ENCODE measurements around the gene EML4. TPM values are rescaled to one million over a fixed set of nuclear protein-coding genes. Genes with fewer than 3 reads are reported as not detected.

EML4 gene
- total RNA-seq, 1 experiment from 2014 or later, result 128 TPM

- Histone ChIP-seq H3K36me3 (peaks cover 6% of the 10 kb centered on the region; the same call in 1 of the 2 replicates), H3K27ac (no peak overlapping the region), H3K4me1 (no peaks in the 10 kb centered on the region), H3K9me3 (replicated peaks) (no peaks in the 10 kb centered on the region), H3K27me3 (no peaks in the 10 kb centered on the region), H3K4me3 (no peak overlapping the region)
- DNase-seq, result no peak
These were observed 36.2 kb downstream of the EML4 start for GRCh38 chr2:42205337-42205736.

DNA sequence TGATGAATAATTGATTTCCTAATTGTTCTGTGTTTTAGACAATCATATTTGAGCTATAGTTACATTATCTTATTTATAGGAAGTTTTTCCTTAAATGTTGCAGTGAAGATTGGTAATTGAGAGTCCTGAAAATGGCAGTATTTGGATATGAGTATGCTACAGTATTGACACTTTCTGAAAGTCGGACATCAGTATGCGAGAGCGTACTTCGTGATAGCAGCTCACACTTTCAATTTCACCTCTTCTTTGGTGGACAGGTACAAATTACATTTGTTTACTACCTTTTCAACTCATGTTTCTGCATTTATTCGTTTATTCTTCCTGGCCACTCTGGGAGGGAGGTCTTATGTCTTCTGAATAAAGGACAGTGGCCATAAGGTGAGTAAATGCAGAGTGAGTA is 38.7 kb downstream of the EML4 start:
- H3K4me3 ChIP-seq, result no peak overlapping the region

GRCh38 chr2:42210203-42210602 is 41.0 kb downstream of the EML4 start:
- H3K4me3 ChIP-seq, result no peak overlapping the region
- H3K27ac ChIP-seq, result no peak overlapping the region
- peaks cover 11% of the 10 kb centered on the region; the same call in 1 of the 2 replicates for H3K36me3 ChIP-seq
- DNase-seq, result no peak
- no peaks in the 10 kb centered on the region; the same call in 1 of the 2 replicates for H3K9me3 ChIP-seq (replicated peaks)
- H3K27me3 ChIP-seq, result no peaks in the 10 kb centered on the region
- no peaks in the 10 kb centered on the region for H3K4me1 ChIP-seq

More for the DNA sequence above, 38.7 kb downstream of the EML4 start:
- no peak for DNase-seq
- H3K27me3 ChIP-seq, result no peaks in the 10 kb centered on the region
- no peaks in the 10 kb centered on the region for H3K9me3 ChIP-seq (replicated peaks)
- H3K36me3 ChIP-seq, result peaks cover 11% of the 10 kb centered on the region; the same call in 1 of the 2 replicates
- H3K27ac ChIP-seq, result no peak overlapping the region
- H3K4me1 ChIP-seq, result no peaks in the 10 kb centered on the region

- Histone ChIP-seq H3K36me3 (peaks cover 11% of the 10 kb centered on the region; the same call in 1 of the 2 replicates), H3K27me3 (no peaks in the 10 kb centered on the region), H3K4me3 (no peak overlapping the region), H3K27ac (no peak overlapping the region), H3K4me1 (no peaks in the 10 kb centered on the region), H3K9me3 (replicated peaks) (no peaks in the 10 kb centered on the region; the same call in 1 of the 2 replicates)
- no peak for DNase-seq
These were observed 42.1 kb downstream of the EML4 start for GRCh38 chr2:42211291-42211690.

GRCh38 chr2:42214669-42215068 is 45.5 kb downstream of the EML4 start:
- no peak for DNase-seq
- no peaks in the 10 kb centered on the region for H3K27me3 ChIP-seq
- H3K4me3 ChIP-seq, result no peak overlapping the region
- no peak overlapping the region for H3K27ac ChIP-seq
- 0 out of 2 replicates have a peak, but pooled peaks cover 2% of the 10 kb centered on the region for H3K4me1 ChIP-seq
- peaks cover 8% of the 10 kb centered on the region; the same call in 1 of the 2 replicates for H3K36me3 ChIP-seq
- no peaks in the 10 kb centered on the region; the same call in 1 of the 2 replicates for H3K9me3 ChIP-seq (replicated peaks)

- Histone ChIP-seq H3K4me3 (no peak overlapping the region), H3K4me1 (0 out of 2 replicates have a peak, but pooled peaks cover 2% of the 10 kb centered on the region), H3K27me3 (no peaks in the 10 kb centered on the region), H3K27ac (no peak overlapping the region), H3K36me3 (no peaks in the 10 kb centered on the region), H3K9me3 (replicated peaks) (no peaks in the 10 kb centered on the region; the same call in 1 of the 2 replicates)
- DNase-seq, result no peak
These were observed 47.5 kb downstream of the EML4 start for GRCh38 chr2:42216694-42217093.

GRCh38 chr2:42217307-42217706 is 48.2 kb downstream of the EML4 start:
- H3K36me3 ChIP-seq, result no peaks in the 10 kb centered on the region
- no peak for DNase-seq
- no peaks in the 10 kb centered on the region; the same call in 1 of the 2 replicates for H3K9me3 ChIP-seq (replicated peaks)

GRCh38 chr2:42217914-42218313 is 48.8 kb downstream of the EML4 start:
- Histone ChIP-seq H3K4me1 (peaks cover 10% of the 10 kb centered on the region), H3K27me3 (no peaks in the 10 kb centered on the region), H3K36me3 (no peaks in the 10 kb centered on the region), H3K9me3 (replicated peaks) (no peaks in the 10 kb centered on the region; the same call in 1 of the 2 replicates), H3K4me3 (no peak overlapping the region), H3K27ac (no peak overlapping the region)
- no peak for DNase-seq

More at GRCh38 chr2:42217307-42217706, 48.2 kb downstream of the EML4 start:
- H3K27me3 ChIP-seq, result no peaks in the 10 kb centered on the region
- H3K4me1 ChIP-seq, result peaks cover 5% of the 10 kb centered on the region
- no peak overlapping the region for H3K4me3 ChIP-seq
- H3K27ac ChIP-seq, result no peak overlapping the region

DNA sequence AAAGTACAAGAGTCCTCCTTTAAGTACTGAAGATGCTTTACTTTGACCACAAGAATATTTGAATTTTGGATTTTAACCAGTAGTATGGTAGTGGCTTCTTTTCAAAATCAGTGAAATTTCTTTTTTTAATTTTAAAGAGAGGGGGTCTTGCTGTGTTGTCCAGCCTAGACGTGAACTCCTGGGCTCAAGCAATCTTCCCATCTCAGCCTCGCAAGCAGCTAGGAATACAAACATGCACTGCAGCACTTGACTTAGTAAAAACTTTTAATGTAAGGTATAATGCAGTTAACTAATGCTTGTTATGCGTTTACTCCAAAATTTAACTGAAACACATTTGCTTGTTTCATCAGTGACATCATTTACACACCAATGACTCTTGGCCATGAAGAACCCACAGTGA is 49.6 kb downstream of the EML4 start:
- H3K27me3 ChIP-seq, result no peaks in the 10 kb centered on the region
- DNase-seq, result no peak
- H3K36me3 ChIP-seq, result no peaks in the 10 kb centered on the region
- peaks cover 16% of the 10 kb centered on the region for H3K4me1 ChIP-seq
- H3K9me3 ChIP-seq (replicated peaks), result no peaks in the 10 kb centered on the region; the same call in 1 of the 2 replicates
- no peak overlapping the region for H3K4me3 ChIP-seq
- no peak overlapping the region for H3K27ac ChIP-seq

GRCh38 chr2:42219160-42219559 is 50.0 kb downstream of the EML4 start:
- DNase-seq, result no peak
- Histone ChIP-seq H3K27me3 (no peaks in the 10 kb centered on the region), H3K4me3 (no peak overlapping the region), H3K27ac (no peak overlapping the region), H3K9me3 (replicated peaks) (no peaks in the 10 kb centered on the region; the same call in 1 of the 2 replicates), H3K36me3 (no peaks in the 10 kb centered on the region), H3K4me1 (peaks cover 21% of the 10 kb centered on the region)

- DNase-seq, result no peak
- H3K4me3 ChIP-seq, result no peak overlapping the region
- no peaks in the 10 kb centered on the region for H3K36me3 ChIP-seq
- H3K4me1 ChIP-seq, result peaks cover 27% of the 10 kb centered on the region
- H3K27me3 ChIP-seq, result no peaks in the 10 kb centered on the region
- no peak overlapping the region for H3K27ac ChIP-seq
- no peaks in the 10 kb centered on the region for H3K9me3 ChIP-seq (replicated peaks)
These were observed 51.4 kb downstream of the EML4 start for GRCh38 chr2:42220566-42220965.

GRCh38 chr2:42223067-42223854 is 54.1 kb downstream of the EML4 start:
- H3K27ac ChIP-seq, result peak overlapping the region; percentile 2; the same call in 1 of the 2 replicates
- H3K36me3 ChIP-seq, result no peaks in the 10 kb centered on the region
- no peaks in the 10 kb centered on the region for H3K9me3 ChIP-seq (replicated peaks)
- H3K4me1 ChIP-seq, result peaks cover 25% of the 10 kb centered on the region
- H3K4me3 ChIP-seq, result no peak overlapping the region
- H3K27me3 ChIP-seq, result no peaks in the 10 kb centered on the region
- no peak for DNase-seq

- no peak overlapping the region for H3K4me3 ChIP-seq
- H3K4me1 ChIP-seq, result peaks cover 25% of the 10 kb centered on the region
- H3K27ac ChIP-seq, result peak overlapping the region; percentile 2; the same call in 1 of the 2 replicates
- H3K36me3 ChIP-seq, result no peaks in the 10 kb centered on the region
- H3K9me3 ChIP-seq (replicated peaks), result no peaks in the 10 kb centered on the region
- H3K27me3 ChIP-seq, result no peaks in the 10 kb centered on the region
- DNase-seq, result peak in 1 of 2 experiments; percentile 23
These were observed 54.7 kb downstream of the EML4 start for GRCh38 chr2:42223855-42224268.

DNA sequence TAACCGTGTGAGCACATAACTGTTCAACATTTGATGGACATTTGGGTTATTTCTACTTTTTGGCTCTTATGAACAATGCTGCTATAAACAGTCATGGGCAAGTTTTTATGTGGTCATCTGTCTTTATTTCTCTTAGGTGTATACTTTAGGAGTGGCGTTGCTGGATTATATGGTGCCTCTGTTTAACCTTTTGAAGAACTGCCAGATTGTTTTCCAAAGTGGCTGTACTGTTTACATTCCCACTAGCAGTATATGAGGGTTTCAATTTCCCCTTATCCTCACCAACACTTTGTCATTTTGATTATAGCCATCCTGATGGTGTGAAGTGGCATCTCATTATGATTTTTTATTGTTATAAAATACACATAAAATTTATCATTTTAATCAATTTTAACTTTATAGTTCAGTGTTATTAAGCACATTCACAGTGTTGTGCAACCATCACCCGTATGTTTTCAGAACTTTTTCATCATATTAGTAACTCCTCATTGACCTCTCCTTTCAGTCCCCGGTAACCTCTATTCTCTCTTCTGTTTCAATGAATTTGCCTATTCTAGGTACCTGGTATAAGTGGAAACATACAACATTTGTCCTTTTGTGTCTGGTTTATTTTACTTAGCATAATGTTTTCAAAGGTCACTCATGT is 55.4 kb downstream of the EML4 start:
- no peak overlapping the region for H3K4me3 ChIP-seq
- no peaks in the 10 kb centered on the region for H3K9me3 ChIP-seq (replicated peaks)
- H3K27me3 ChIP-seq, result no peaks in the 10 kb centered on the region
- no peak for DNase-seq
- H3K27ac ChIP-seq, result no peak overlapping the region; the same call in 1 of the 2 replicates
- no peaks in the 10 kb centered on the region for H3K36me3 ChIP-seq
- peaks cover 25% of the 10 kb centered on the region for H3K4me1 ChIP-seq

DNA sequence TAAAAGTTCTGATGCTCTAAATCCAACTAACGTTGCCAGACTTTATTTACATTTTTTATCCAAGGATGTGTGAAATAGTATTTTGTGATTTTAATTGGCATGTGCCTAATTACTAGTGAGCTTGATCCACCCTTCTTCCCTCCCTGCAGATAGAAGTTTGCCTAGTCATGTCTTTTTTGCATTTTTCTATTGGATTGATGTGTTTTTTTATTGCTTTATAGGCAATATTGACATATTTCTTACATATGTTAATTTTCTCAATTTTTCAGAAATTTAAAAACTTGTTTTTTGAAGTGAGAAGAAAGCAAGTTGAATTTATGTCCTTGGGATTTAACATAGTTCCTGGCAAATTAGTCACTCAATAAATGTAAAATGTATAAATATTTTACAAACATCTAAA is 56.4 kb downstream of the EML4 start:
- DNase-seq, result no peak
- no peaks in the 10 kb centered on the region for H3K27me3 ChIP-seq
- no peaks in the 10 kb centered on the region for H3K9me3 ChIP-seq (replicated peaks)
- no peak overlapping the region for H3K4me3 ChIP-seq
- no peaks in the 10 kb centered on the region for H3K36me3 ChIP-seq
- no peak overlapping the region for H3K27ac ChIP-seq
- H3K4me1 ChIP-seq, result peaks cover 25% of the 10 kb centered on the region

All from SJCRH30 (cell line).